Putamen (tissue), 1 donor: ENCODE measurements around the gene KIAA0930.
A peak's percentile ranks its signal among the peaks of the same experiment; 100 is the strongest.
"Not testable (repeated sequence)": the region's sequence is repeated elsewhere in the genome, so short reads cannot be mapped to it uniquely, and the experiment has no call there.

Source experiments
- DNase-seq: peaks from one replicate; pipeline ENCODE4 v3.0.0-alpha.2; 2016; ENCODE audit warnings: low spot score

Gene KIAA0930

DNA sequence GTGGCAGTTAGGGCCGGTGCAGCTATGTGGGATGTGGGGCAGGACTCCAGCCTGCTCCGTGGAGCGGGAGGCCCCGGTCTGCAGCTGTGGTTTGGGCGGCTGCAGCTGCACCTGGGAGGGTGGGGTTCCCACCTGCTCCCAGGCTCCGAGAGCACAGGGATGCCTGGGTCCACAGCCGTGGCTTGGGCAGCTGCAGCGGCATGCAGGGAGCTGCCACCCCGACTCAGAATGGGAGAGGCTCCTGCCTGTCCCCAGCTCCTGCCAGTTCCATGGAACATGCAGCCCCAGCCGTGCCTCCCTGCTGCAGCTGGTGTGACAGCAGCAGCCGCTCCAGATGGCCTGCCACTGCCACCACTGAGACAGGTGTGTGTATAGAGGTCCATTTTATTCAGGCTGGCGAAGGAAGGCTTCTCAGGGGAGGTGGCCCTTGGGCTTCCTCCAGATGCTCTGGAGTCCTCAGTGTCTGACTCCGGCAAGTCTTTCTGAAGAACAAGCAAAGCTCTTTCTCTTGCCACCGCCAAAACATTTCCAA, 22.3 kb upstream of the KIAA0930 start:
- no peak for DNase-seq

DNA sequence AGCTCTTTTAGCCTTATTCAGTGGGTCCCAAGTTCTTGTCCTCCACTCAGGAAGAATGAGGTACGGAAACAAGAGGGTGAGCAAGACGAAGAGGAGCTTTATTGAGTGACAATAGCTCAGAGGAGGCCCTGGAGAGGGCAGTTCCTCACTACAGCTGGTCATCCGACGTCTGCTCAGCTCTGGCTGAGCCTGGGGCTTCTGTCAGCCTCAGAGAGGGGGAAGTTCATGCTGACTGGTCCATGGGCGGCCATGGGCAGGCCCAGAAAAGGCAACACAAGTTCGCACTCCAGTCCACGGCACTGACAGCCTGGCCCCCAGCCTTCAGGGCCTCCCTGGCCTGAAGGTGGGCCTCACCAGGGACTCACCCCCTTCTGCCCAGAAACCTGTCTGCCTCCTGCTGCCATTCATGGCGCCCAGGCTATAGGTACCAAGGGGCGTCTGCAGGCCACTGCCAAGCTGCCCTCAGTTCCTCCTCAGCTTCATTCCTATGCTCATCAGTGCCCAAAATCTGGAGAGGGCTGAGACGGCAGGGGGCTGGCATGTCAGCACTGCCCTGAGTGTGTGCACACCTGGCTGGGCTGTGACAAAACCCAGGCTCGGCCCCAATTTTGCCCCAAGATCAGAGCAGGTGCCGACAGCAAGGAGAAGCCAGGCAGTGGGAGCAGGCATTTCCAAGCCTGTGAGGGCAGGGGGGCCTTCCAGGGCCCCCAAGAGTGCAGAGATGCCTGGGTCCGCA, 21.7 kb upstream of the KIAA0930 start:
- no peak for DNase-seq

DNA sequence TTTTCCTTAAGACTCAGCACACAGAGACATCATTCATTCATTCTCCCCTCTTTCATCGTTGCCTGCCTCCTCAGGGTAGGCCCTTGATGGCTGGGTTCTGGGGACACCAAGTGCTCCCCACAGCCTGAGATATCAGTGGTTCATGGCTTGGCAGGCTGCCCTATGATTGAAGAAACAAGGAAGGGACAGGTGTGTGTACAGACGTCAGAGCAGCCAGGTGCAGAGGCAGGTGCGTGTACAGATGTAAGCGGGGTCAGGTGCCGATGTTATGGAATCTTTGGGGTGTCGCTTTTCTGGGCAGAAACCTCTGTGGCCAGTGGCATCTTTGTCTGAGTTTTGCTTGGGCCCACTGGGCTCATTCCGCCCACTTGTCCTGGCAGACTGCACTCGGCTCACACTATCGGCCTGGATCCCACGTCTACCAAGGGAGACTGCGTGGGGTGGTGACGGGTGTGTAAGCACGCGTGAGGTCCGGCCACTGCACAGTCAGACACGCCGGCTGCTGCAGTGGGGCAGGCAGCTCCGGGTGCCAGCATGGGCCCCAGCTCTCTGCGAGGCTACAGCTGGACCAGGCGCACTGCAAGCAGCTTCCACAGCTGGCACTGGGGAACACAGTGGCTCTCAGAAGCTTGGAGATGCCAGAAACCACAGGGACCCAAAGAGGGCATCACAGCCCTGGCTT, 20.9 kb upstream of the KIAA0930 start:
- no peak for DNase-seq

DNA sequence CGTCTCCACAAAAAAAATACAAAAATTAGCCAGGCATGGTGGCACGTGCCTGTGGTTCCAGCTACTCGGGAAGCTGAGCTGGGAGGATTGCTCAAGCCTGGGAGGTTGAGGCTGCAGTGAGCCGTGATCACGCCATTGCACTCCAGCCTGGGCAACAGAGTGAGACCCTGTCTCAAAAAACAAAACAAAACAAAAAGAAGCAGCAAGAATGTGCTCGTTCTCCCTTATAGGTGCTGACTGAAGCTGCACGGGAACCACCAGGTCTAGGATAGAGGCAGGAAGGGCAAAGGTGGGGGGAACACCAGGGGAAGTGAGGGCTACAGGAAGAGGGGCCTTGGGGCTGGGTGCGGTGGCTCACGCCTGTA, 19.7 kb upstream of the KIAA0930 start:
- DNase-seq: not testable (repeated sequence)

DNA sequence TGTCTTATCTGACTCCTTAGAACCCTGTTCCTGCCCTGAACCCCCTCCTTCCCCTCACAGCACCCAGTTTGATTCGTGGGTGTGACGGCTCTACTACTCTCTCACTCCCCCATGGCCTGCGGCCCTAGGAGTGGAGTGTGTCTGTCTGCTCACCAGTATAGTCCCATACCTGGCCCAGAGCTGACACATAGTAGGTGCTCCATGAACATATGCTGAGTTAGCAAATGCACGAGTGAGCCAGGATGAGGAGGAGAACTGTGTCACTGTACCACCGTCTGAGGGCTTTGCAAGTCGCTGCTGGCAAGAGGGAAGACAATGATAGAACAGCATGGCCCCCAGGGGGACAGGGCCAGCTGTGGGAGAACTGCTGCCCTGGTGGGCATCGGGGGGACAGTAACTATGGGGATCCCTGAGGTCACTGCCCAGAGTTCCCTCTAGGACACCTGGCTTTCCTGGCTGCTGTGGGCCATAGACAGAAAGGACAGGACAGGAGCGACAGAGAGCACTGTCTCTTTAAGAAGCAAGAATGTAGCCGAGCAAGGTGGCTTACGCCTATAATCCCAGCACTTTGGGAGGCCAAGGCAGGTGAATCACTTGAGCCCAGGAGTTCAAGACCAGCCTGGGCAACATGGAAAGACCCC, 19.2 kb upstream of the KIAA0930 start:
- DNase-seq: no peak

DNA sequence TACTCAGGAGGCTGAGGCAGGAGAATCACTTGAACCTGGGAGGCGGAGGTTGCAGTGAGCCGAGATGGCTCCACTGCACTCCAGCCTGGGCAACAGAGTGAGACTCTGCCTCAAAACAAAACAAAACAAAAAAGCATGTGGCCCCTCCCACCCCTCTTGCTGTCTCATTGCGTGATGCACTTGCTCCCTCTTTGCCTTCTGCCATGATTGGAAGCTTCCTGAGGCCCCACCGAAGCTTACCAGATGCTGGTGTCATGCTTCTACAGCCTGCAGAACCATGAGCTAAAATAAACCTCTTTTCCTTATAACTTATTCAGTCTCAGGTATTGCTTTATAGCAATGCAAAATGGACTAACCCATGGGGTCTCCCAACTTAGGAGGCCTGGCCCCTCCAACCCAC, 17.2 kb upstream of the KIAA0930 start:
- DNase-seq: not testable (repeated sequence)

DNA sequence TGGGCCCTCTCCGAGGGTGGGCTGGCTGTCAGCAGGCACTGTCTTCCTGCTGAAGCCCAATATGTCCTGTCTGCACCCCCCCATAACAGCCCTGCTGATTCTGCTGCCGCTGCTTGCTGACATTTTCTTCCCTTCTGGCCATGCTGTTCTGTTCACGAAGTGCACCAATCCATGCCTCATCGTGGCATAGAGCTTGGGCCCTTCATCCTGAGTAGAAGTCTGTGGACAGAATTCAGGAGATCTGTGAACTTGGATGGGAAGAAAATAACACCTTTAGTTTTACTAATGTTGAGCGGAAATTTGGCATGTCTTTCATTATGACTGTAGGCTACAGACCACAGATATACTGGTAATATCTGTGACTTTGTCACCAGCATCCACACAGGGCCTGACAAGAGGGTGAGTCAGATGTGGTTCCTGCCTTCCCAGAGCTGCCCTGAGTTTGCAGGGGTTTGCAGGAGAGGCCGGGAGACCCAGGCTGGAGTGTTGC, 14.1 kb upstream of the KIAA0930 start:
- DNase-seq: no peak

DNA sequence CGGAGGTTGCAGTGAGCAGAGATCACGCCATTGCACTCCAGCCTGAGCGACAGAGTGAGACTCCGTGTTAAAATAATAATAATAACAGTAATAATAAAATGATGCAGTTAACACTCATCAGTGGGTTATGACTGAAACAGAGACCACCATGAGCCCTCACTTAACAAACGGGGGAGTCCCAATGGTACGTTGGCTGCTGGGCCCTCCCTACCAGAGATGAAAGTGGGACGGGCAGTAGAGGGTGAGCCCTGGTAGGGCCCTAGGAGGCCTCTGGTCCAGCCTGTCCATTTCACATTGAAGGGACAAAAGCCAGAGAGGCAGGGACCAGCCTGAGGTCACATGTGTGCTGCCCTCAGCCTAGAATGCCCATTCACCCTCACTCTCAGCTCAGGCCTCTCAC, 13.7 kb upstream of the KIAA0930 start:
- no peak for DNase-seq

DNA sequence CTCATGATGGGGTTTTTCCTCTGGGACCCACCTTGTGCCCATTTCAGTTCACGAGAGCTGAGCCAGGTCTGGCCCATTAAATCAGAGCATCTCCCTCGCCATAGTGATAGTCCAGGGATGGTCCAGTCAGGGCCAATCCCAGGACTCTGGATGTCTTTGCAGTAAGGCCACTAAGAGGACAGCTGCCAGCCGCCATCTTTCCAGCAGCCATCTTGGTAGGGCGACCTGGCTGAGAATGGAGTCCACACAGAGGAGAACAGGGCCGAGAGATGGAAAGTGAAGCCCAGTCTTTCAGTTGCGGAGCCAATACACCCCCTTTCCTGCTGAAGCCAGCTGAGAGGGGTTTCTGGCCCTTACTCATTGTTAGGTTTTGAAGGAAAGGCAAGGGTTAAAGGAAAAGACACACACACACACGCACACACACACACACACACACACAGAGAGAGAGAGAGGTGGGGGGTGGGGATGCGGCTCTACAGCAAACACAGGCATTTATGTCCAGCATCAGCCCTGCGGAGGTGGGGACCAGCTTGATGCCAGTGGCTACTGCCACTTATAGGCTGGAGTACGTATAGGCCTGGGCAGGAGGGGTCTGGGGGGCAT, 12.4 kb upstream of the KIAA0930 start:
- no peak for DNase-seq

DNA sequence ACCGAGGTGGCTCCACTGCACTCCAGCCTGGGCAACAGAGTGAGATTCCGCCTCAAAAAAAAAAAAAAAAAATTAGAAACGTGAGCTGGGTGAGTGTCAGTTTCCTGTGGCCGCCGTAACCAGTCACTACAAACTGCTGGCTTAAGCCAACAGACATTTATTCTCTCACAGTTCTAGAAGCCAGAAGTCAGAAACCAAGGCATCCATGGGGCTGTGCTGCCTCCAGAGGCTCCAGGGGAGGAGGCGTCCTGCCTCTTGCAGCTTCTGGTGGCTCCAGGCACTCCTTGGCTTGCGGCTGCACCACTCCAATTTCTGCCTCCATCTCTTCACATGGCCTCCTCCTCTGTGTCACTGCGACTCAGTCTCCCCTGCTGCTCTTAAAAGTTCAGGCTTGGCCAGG, 11.1 kb upstream of the KIAA0930 start:
- no peak for DNase-seq

DNA sequence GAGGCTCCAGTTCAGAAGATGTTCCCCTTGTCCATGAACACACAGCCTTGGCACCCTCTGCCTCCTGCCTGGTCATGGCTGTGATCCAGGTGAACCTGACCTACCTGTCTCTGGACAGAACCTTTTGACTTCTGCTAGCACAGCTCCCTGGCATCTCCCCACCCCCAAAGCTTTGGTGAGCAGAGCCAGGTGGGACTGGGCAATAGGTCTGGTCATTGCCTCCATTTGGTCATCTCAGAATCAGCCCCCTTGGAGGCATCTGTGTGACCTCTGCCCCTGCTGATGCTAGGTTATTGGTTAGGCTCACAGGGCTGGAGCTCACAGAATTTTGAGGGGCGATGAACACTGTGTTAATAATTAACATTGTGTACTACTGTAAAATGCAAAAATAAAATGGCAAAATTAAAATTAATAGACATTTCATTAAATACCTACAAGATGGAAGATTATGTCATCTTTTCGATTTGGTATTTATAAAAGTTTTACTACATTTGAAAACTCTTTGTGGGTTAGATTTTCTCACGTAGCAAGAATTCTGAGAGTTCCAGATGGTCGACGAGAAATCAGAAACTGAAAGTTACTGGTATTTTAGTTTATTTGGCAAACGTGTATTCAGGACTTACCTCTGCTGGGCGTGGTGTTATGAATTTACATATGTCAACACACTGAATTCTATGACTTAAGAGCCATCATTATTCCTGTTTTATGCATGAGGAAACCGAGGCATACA, 8.3 kb upstream of the KIAA0930 start:
- no peak for DNase-seq

DNA sequence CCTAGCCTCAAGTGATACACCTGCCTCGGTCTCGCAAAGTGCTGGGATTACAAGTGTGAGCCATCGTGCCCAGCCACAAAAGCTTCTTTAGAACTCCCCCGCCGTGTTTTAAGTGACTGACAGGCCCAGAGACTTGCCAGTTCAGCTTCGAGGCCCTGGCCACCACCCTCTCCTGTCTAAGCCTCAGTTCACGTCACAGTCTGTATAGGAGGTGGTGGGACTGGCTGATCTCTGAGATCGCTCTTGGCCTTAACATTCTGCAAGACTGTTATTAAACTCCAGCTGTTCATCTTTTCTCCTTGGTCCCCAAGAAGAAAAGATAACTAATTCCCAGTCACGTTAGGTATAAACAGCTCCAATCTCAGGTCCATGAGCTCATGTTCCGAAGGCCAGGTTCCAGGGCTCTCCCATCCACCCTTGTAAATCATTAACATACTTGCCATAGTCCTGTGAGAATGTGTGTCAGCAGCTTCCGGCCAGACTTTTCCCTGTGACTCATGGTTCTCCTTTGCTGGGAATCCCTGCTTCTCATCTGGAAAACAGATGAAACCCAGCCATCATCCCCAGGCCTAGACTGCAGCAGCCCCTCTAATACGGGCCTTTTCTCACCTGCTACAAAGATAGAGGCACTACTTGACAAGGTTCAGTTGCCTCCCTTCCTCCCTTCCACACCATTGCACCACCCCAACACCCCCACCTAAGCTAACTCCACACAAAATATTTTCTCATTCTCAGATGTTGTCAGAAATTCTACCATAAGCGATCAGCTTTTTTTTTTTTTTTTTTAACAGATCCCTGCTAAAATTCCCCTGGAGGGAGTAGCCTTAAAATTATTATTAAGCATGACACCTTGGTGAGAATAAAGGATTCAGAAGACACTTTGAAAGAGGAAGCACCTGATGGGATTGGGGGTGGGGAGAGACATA, 5.6 kb upstream of the KIAA0930 start:
- DNase-seq: no peak

DNA sequence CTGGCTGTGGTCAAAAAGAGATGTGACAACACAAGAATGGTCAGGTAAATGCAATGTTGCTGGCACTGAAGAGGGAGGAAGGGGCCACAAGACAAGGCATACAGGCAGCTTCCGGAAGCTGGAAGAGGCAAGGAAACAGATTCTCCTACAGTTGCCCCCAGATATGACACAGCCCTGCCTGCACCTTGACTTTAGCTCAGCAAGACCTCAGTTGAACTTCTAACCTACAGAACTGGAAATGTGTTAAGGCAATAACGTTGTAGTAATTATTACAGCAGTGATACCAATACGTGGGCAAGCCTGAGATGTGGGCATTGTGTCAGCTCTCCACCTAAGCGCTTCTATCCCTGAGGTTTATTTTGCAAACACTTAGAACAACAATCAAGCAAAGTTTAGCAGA, 4.2 kb upstream of the KIAA0930 start:
- no peak for DNase-seq

DNA sequence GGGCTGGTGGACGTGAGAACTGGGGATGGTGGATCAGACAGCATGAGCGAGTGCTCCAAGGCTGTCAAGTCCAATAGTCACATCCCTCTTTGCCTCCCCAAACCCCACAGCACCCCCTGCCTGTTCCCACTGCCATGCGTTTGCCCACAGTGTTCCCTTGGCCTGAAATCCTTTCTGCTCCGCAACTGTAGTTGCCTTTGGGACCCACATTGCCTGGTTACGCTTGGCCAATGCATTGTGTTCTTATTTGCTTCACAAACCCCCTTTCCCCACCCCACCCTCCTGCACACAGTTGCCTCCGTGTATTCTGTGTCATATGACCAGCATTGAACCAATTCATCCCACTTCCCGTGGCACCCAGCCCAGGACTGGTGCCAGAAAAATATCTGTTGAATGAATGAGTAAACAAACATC, 2.1 kb upstream of the KIAA0930 start:
- peak; percentile 70 for DNase-seq

DNA sequence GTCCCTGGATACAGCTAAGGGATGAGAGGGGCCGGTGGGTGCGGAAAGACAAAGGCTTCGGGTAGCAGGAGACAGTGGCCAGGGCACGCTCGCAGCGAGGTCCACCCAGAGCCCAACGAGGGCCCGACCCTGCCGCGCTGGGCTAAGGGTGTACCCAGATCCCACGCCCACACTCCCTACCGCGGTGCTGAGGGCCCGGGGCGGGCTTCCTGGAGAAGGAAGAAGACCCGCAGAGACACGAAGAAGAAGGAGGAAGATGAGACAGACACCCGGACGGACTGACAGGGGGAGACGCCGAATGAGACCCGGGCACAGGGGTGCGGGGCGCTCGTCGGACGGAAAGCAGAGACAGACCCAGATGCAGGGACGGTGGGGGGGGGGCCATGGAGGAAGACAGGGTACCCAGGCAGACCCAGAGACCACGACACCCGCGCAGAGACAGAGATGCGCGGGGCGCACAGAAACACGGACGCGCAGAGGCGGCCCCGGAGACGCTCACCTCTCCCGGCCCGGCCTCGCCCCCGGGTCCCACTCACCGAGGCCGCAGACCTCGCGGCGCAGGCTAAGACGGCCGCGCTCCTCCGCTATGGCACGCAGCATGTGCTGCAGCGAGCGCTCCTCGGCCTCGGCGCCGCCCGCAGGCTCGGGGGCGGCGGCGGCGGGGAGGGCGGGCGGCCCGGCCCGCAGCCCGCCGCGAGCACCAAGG, 437 bp downstream of the KIAA0930 start:
- DNase-seq: no peak

DNA sequence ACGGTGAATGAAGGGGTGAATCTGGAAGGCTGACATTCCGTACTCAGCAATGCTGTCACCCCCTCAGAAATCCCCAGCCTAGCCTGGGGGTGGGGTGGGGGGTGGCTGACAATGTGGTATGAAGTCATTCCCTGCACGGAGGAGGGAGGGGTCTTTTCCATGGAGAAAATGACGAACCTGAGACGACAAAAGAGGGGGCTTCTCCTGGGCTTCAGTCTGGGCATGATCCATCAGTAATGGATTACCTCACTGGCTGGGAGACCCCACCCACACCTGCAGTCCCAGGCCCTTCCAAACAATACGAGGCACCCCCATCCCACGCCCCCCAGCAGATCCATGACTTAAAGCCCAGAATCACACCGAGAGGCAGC, 1.0 kb downstream of the KIAA0930 start:
- DNase-seq: no peak

DNA sequence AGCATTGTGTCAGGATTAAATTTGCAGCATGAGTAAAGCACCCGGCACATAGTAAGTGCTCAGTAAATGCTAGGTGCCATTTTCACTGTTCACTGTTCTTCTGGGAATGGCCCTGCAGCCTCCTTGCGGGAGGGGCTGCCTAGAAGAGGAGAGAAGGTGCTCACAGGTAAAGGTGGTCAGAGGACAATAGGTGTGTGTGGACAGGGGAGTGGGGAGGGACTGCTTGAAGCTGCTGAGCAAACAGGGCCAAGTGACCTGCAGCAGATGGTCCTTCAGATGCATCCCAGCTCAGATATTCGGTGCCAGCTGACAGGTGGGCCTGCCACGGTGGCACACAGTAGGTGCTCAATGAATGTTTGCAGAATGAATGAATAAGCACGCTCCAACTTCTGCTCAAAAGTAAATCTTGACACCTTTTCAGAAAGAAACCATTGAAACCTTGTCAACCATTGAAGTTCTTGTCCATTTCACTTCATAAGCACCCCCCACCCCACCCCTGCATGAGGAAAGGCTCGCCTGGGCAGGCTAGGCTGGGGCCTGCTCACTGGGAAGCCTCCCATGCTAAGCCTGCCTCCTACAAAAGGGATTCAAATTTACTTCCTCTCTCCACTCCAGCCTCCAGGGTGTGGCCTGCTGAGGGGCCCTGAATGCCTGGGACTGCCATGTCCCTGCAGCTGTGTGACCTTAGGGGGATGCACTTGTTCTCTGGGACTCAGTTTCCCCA, 1.6 kb downstream of the KIAA0930 start:
- DNase-seq: no peak

DNA sequence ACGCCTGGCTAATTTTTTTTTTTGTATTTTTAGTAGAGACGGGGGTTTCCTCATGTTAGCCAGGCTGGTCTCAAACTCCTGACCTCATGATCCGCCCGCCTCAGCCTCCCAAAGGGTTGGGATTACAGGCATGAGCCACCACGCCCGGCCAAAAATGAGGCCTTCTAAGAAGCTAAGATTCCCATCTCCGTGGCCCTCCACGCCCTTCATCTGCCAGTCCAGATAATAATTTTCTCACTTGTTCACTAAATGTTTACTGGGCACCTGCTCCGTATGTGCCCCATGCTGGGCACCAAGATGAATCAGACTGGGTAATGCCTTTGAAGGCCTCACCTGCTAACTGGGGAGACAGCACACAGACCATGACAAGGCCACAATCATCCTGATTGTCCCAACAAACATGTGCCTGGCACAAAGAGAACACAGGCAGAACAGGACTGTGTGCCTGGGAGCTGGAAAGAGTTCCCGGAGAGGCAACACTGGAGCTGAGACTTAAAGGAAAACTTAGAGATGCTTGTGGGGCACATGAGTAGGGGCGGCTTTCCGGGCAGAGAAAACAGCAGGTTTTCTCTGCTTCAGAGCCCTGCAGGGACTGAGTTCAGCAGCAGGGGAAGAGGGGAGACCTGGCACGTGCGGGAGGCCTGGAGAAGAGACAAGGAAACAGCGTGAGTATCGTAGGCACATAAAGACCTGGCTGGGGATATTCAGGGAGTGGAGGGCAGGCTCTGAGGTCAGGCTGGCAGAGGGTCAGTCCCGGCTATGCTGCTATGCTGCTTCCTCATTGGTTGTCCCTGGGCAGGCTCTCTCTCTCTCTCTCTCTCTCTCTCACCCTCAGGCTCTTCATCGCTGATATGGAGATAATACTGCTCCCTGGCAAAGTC, 2.4 kb downstream of the KIAA0930 start:
- DNase-seq: no peak
